Measurements from ENCODE around the gene ST6GALNAC4. TPM values are rescaled to one million over a fixed set of nuclear protein-coding genes. Genes with fewer than 3 reads are reported as not detected.
A peak's percentile ranks its signal among the peaks of the same experiment; 100 is the strongest.

Gene ST6GALNAC4
- total RNA-seq, 1 experiment from 2014 or later, result 13.2 TPM

DNA sequence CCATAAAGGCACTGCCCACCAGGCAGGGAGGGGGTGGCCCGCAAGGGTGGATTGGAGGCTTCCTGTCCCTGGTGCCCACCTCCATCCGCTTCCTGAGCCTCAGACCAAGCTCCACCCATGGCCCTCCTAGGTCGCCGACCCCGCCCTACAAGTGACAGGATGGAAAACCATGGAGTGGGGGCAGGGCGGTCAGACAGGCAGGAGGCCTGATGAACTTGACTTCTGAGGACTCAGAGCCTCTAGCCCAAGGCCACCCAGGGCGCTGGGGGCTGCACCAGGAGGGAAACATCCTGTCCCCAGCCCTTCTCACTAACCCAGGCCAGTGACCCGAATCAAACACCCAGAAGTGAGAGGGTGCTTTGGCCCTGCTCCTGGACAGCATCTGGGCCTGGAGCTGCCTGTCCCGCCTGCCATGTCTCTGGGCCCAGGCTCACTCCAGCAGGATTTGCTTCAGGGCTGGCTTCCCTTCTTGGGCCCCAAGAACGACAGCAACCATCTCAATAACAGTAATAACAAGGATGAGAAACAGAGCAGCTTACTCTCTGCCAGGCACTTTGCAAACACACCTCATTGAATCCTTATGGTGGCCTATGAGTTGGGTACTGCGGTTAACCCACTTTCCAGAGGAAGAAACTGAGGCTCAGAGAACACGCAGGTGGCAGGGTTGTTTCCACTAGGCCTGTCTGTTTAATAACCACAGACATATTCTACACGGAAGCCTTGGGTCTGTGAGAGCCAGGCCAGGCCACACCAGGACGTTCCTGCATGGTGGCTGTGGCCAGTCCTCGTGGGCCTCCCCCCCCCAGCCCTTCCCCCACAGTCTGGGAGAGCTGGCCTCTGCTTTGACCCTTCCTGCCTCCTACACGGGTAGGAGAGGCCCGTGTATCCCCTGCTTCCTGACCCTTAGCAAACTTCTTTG is 13.0 kb downstream of the ST6GALNAC4 start:
- no peaks in the 10 kb centered on the region for H3K9me3 Mint-ChIP-seq (ENCODE audit: unreplicated experiment)
- Histone ChIP-seq H3K27me3 (replicated peaks; ENCODE audit: control insufficient read depth, insufficient read depth, low read length) (no peaks in the 10 kb centered on the region), H3K4me3 (ENCODE audit: low read depth, low read length) (no peak overlapping the region), H3K9me3 (no peaks in the 10 kb centered on the region), H3K36me3 (ENCODE audit: control insufficient read depth, insufficient read depth, low read length) (no peaks in the 10 kb centered on the region), H3K4me1 (peaks cover 31% of the 10 kb centered on the region)
- ChIA-PET CTCF (no interaction called here), POLR2A (no interaction called here)
- TF ChIP-seq, protein P1, sequence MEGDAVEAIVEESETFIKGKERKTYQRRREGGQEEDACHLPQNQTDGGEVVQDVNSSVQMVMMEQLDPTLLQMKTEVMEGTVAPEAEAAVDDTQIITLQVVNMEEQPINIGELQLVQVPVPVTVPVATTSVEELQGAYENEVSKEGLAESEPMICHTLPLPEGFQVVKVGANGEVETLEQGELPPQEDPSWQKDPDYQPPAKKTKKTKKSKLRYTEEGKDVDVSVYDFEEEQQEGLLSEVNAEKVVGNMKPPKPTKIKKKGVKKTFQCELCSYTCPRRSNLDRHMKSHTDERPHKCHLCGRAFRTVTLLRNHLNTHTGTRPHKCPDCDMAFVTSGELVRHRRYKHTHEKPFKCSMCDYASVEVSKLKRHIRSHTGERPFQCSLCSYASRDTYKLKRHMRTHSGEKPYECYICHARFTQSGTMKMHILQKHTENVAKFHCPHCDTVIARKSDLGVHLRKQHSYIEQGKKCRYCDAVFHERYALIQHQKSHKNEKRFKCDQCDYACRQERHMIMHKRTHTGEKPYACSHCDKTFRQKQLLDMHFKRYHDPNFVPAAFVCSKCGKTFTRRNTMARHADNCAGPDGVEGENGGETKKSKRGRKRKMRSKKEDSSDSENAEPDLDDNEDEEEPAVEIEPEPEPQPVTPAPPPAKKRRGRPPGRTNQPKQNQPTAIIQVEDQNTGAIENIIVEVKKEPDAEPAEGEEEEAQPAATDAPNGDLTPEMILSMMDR (IDR thresholded peaks at IDR 0.05; ENCODE audit: insufficient read depth in 1 of 2, low read depth in 1 of 2, low read length in 1 of 2, severe bottlenecking in 1 of 2, unreplicated experiment in 1 of 2), result no peak
- intact Hi-C loops (cut with micrococcal nuclease; ENCODE audit: unreplicated experiment), result no loop called here
- no TSS peak for BruUV-seq (replicated peaks)
- DNase-seq, result no peak
- peaks cover 7% of the 10 kb centered on the region for H3K4me1 Mint-ChIP-seq (ENCODE audit: low read depth, unreplicated experiment)
- H3K36me3 Mint-ChIP-seq (ENCODE audit: insufficient read depth, unreplicated experiment), result peaks cover 6% of the 10 kb centered on the region
- peak overlapping the region; percentile 47 for H3K27ac Mint-ChIP-seq (ENCODE audit: unreplicated experiment)
- no peaks in the 10 kb centered on the region for H3K27me3 Mint-ChIP-seq (ENCODE audit: insufficient read depth, unreplicated experiment)
- H3K4me3 Mint-ChIP-seq (ENCODE audit: unreplicated experiment), result no peak overlapping the region

DNA sequence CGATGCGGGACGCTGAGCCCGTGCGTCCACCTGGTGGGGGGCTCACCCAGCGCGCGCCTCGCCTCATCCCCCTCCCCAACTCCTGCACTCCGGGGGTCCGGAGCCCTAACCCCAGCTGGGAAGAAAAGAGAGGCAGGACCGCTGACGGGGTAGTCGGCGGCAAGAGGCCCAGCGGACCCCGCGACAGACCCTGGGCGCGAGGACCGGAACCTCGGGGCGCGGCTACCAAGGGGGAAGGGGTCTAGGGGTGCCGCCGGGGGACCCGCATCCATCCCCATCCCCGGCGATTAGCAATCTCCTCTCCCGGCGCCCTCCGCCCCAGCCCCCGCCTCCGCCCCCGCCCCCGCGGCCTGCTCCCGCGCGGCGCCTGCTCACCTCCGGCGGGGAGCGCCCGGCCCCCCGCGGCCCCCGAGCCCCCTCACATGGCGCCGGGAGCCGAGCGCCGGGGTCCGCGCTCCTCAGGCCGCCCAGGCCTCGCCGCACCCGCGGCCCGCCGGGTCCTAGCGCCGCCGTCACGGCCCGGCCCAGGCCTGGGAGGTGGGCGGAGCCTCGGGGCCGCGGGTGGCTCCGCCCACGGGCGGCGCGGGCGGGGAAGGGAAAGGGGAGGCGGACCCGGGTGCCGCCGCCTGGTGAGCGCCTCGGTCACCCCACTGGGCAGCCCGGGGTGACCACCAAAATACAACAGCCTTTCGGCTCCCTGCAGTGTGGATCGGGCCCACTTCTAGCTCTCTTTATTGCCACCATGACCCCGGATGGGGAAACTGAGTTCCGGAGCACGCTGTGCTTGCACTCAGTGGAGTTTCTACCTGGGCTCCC is 17.5 kb downstream of the ST6GALNAC4 start, which contains the start of gene ST6GALNAC6:
Gene ST6GALNAC6 (minus strand): TSS at position 476 of the 816 bp plus-strand sequence. CDS start 1,622 bp downstream, outside the sequence.
- Histone ChIP-seq H3K27me3 (replicated peaks; ENCODE audit: control insufficient read depth, insufficient read depth, low read length) (no peaks in the 10 kb centered on the region), H3K36me3 (ENCODE audit: control insufficient read depth, insufficient read depth, low read length) (peaks cover 7% of the 10 kb centered on the region), H3K4me3 (ENCODE audit: low read depth, low read length) (peak within 1 kb of the TSS; percentile 91), H3K9me3 (peaks cover 3% of the 10 kb centered on the region; the same call in 1 of the 2 replicates), H3K4me1 (peaks cover 50% of the 10 kb centered on the region)
- ChIA-PET CTCF (interaction anchor here (0.6 kb wide), 1 partner anchor 205 kb away, joined by 6 read pairs; no protein-coding TSS in a partner anchor), POLR2A (interaction anchor here (0.6 kb wide), 1 partner anchor 321 kb away, joined by 5 read pairs; no protein-coding TSS in a partner anchor)
- Mint-ChIP-seq H3K27ac (ENCODE audit: unreplicated experiment) (peak within 1 kb of the TSS; percentile 76), H3K27me3 (ENCODE audit: insufficient read depth, unreplicated experiment) (no peaks in the 10 kb centered on the region), H3K9me3 (ENCODE audit: unreplicated experiment) (peaks cover 2% of the 10 kb centered on the region), H3K4me3 (ENCODE audit: unreplicated experiment) (peak within 1 kb of the TSS; percentile 76), H3K36me3 (ENCODE audit: insufficient read depth, unreplicated experiment) (peaks cover 32% of the 10 kb centered on the region), H3K4me1 (ENCODE audit: low read depth, unreplicated experiment) (peaks cover 11% of the 10 kb centered on the region)
- BruUV-seq (replicated peaks), result no TSS peak
- intact Hi-C loops (cut with micrococcal nuclease; ENCODE audit: unreplicated experiment), result no loop called here
- DNase-seq, result peak; percentile 62 to 85
- TF ChIP-seq, protein P1 (IDR thresholded peaks at IDR 0.05; ENCODE audit: insufficient read depth in 1 of 2, low read depth in 1 of 2, low read length in 1 of 2, severe bottlenecking in 1 of 2, unreplicated experiment in 1 of 2), result no peak

Measured in Caco-2 (cell line).